Measurements from ENCODE around the gene GORASP2. TPM values are rescaled to one million over a fixed set of nuclear protein-coding genes. Genes with fewer than 3 reads are reported as not detected.
A peak's percentile ranks its signal among the peaks of the same experiment; 100 is the strongest.

The GORASP2 gene
- total RNA-seq, 1 experiment from 2014 or later, result 97.7 TPM

DNA sequence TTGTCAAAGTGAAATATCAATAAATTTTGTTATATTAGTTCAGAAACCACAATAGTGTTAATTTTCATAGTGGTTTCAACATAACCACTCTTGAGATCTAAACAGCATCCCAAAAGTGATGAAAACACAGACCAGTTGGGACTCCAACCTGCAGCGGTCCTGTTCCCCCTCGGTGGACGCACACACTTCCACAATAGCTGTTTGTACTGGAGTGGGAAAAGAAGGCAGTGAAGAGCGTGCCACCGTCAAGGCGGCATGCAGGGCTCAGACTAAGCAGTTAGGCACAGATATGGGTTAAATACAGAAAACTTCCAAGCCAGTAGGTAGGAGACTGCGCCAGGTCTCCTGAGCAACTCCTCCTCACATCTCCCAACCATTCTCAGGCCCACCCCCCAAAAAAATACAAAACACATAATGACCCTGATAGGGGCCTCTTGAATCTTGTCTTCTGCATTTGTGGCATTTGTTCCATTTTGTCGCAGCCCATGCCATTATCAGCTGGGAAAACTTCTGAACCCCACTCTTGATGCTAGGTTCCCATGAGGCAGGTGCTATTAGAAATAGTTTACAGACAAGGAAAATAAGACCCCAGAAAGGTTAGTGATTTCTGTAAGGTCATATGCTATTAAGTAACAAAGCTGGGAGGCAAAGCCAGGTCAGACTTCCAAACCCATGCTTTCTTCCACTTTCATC is 57.7 kb downstream of the GORASP2 start:
- H4K91ac ChIP-seq (ENCODE audit: insufficient read length, low read depth, low read length), result no peak overlapping the region

More for the DNA sequence above, 57.7 kb downstream of the GORASP2 start:
- Histone ChIP-seq H3K18ac (ENCODE audit: insufficient read length, low read depth, low read length) (no peak overlapping the region), H4K8ac (replicated peaks; ENCODE audit: insufficient read length, low read depth, low read length) (no peak overlapping the region), H4K5ac (ENCODE audit: insufficient read length, low read depth, low read length) (no peak overlapping the region), H2AFZ (ENCODE audit: low read length) (no peak overlapping the region), H3K9me3 (ENCODE audit: control insufficient read depth, low read depth, low read length) (no peaks in the 10 kb centered on the region), H3K14ac (ENCODE audit: insufficient read depth, low read length) (no peak overlapping the region), H3K27ac (ENCODE audit: insufficient read length, low read depth, low read length) (no peak overlapping the region), H3K56ac (ENCODE audit: insufficient read length, low read depth, low read length) (no peak overlapping the region), H3K4me1 (ENCODE audit: insufficient read depth, low read length) (peaks cover 3% of the 10 kb centered on the region; the same call in 1 of the 2 replicates), H3K4me2 (ENCODE audit: insufficient read depth, insufficient read length, low read length) (no peak overlapping the region), H3K23me2 (ENCODE audit: insufficient read length, low read depth, low read length, poor library complexity, severe bottlenecking) (no peaks in the 10 kb centered on the region), H2BK5ac (ENCODE audit: insufficient read length, low read length) (no peak overlapping the region), H3K23ac (ENCODE audit: insufficient read length, low read depth, low read length) (no peak overlapping the region), H2BK20ac (ENCODE audit: low read depth, low read length, poor library complexity, severe bottlenecking) (no peak overlapping the region), H3K79me1 (ENCODE audit: insufficient read depth, low read depth, low read length, poor library complexity, severe bottlenecking) (no peaks in the 10 kb centered on the region), H2BK12ac (ENCODE audit: insufficient read length, low read depth, low read length) (no peak overlapping the region), H2BK15ac (ENCODE audit: low read depth, low read length) (no peak overlapping the region), H3T11ph (ENCODE audit: low read length) (no peak overlapping the region), H3K27me3 (ENCODE audit: insufficient read depth, low read length) (no peaks in the 10 kb centered on the region), H2BK120ac (ENCODE audit: low read depth, low read length, poor library complexity, severe bottlenecking) (no peak overlapping the region), H3K9ac (ENCODE audit: extremely low read depth, insufficient read length, low read length) (no peak overlapping the region), H2AK5ac (ENCODE audit: insufficient read length, low read length) (no peak overlapping the region), H4K20me1 (ENCODE audit: control insufficient read depth, insufficient read depth, insufficient read length) (no peaks in the 10 kb centered on the region), H3K79me2 (ENCODE audit: insufficient read depth, low read length) (no peaks in the 10 kb centered on the region), H3K4ac (ENCODE audit: low read depth, low read length) (no peak overlapping the region)
- TF ChIP-seq, protein P1, sequence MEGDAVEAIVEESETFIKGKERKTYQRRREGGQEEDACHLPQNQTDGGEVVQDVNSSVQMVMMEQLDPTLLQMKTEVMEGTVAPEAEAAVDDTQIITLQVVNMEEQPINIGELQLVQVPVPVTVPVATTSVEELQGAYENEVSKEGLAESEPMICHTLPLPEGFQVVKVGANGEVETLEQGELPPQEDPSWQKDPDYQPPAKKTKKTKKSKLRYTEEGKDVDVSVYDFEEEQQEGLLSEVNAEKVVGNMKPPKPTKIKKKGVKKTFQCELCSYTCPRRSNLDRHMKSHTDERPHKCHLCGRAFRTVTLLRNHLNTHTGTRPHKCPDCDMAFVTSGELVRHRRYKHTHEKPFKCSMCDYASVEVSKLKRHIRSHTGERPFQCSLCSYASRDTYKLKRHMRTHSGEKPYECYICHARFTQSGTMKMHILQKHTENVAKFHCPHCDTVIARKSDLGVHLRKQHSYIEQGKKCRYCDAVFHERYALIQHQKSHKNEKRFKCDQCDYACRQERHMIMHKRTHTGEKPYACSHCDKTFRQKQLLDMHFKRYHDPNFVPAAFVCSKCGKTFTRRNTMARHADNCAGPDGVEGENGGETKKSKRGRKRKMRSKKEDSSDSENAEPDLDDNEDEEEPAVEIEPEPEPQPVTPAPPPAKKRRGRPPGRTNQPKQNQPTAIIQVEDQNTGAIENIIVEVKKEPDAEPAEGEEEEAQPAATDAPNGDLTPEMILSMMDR (conservative IDR thresholded peaks at IDR 0.05), result no peak
- no peak overlapping the region for H3K4me3 Mint-ChIP-seq
- peaks cover 19 to 38% (median 36%) of the 10 kb centered on the region in 3 experiments for H3K36me3 Mint-ChIP-seq (ENCODE audit: insufficient read depth in 1 of 3, low read depth in 3 of 3)
- H3K9me3 Mint-ChIP-seq, result peaks cover 9 to 15% of the 10 kb centered on the region in 2 experiments
- no peak for DNase-seq
- H3K4me1 Mint-ChIP-seq, result peaks cover 25 to 26% of the 10 kb centered on the region in 2 experiments
- peaks cover 5% of the 10 kb centered on the region for H3K27me3 Mint-ChIP-seq (ENCODE audit: low read depth)
- no CpG with 5 or more reads among the region's 8 CpGs for WGBS (ENCODE audit: extremely low coverage, insufficient read length, low lambda C conversion rate)
- 0 out of 7 replicates have a peak overlapping the region, but pooled peaks of 1 of the 3 experiments have one; percentile 33 for H3K27ac Mint-ChIP-seq

All from H9 (cell line).